Thoracic aorta (tissue), 2 donors: ENCODE measurements around the gene MDFIC2. TPM values are rescaled to one million over a fixed set of nuclear protein-coding genes. Genes with fewer than 3 reads are reported as not detected.
"Not testable (repeated sequence)": the region's sequence is repeated elsewhere in the genome, so short reads cannot be mapped to it uniquely, and the experiment has no call there.

Source experiments
- ATAC-seq: fragments of 150-250 bp; one replicate; pipeline ENCODE4 v1.8.0; 2017; ENCODE audit warnings: low read depth; ENCODE audit not compliant: insufficient number of reproducible peaks, low FRiP score
- DNase-seq: peaks from one replicate; pipeline ENCODE4 v3.0.0-alpha.2; 2020; ENCODE audit warnings: low spot score
- H3K27ac ChIP-seq, 2 donors: fragments of 200-600 bp; sonication (generic); 1 replicate in 1 of 2; 2 replicates in 1 of 2; pipeline ENCODE4 v1.5.1; 2016; ENCODE audit warnings: mild to moderate bottlenecking in 2 of 2, moderate library complexity in 2 of 2
- H3K27me3 ChIP-seq: fragments of 200-600 bp; sonication (generic); replicated peaks from 2 replicates; pipeline ENCODE4 v1.6.0; 2016; ENCODE audit warnings: mild to moderate bottlenecking; ENCODE audit not compliant: insufficient read depth
- H3K36me3 ChIP-seq: fragments of 200-600 bp; sonication (generic); one replicate; pipeline ENCODE4 v1.5.1; 2016
- H3K4me1 ChIP-seq, 2 donors: fragments of 200-600 bp; sonication (generic); 1 replicate in 1 of 2; 2 replicates in 1 of 2; pipeline versions ENCODE4 v1.5.1 to v1.6.0; 2016; ENCODE audit warnings: low read depth in 2 of 2, mild to moderate bottlenecking in 1 of 2; ENCODE audit not compliant: control insufficient read depth in 1 of 2
- H3K4me3 ChIP-seq: fragments of 200-600 bp; sonication (generic); 2 replicates; pipeline ENCODE4 v1.5.1; 2016; ENCODE audit warnings: mild to moderate bottlenecking
- H3K9me3 ChIP-seq: fragments of 200-600 bp; sonication (generic); 2 replicates; pipeline ENCODE4 v1.5.1; 2016
- CTCF ChIP-seq: fragments of 200-600 bp; sonication (generic); IDR thresholded peaks from one replicate; pipeline ENCODE4 v1.5.1; 2019; ENCODE audit warnings: antibody characterized with exemption
- total RNA-seq, 2 donors: library from RNA; depleted of rRNA; stranded (reverse); fragments of >200 nt; gene quantifications; one replicate each; pipeline versions ENCODE4 v1.1.0 to v1.2.3, GENCODE V29; 2016

The MDFIC2 gene
- total RNA-seq, 2 donors from 2014 or later, result not detected

GRCh38 chr3:70218471-70218870 is 94.0 kb downstream of the MDFIC2 start:
- no peaks in the 10 kb centered on the region for H3K36me3 ChIP-seq
- no peak overlapping the region for H3K4me3 ChIP-seq
- H3K27ac ChIP-seq, result no peak overlapping the region
- no peak for ATAC-seq
- no peaks in the 10 kb centered on the region for H3K4me1 ChIP-seq
- TF ChIP-seq CTCF, result no peak
- no peak for DNase-seq
- H3K27me3 ChIP-seq, result no peaks in the 10 kb centered on the region
- no peaks in the 10 kb centered on the region for H3K9me3 ChIP-seq

GRCh38 chr3:70211274-70211673 is 101.2 kb downstream of the MDFIC2 start:
- H3K9me3 ChIP-seq, H3K4me1 ChIP-seq, H3K27me3 ChIP-seq, H3K4me3 ChIP-seq, H3K27ac ChIP-seq, ATAC-seq, DNase-seq, H3K36me3 ChIP-seq: not testable (repeated sequence)

- ATAC-seq (no peak), DNase-seq (no peak)
- H3K27ac ChIP-seq, result no peak overlapping the region
- no peak overlapping the region for H3K4me3 ChIP-seq
- no peaks in the 10 kb centered on the region for H3K9me3 ChIP-seq
- no peak for TF ChIP-seq CTCF
- peaks cover 0 to 8% of the 10 kb centered on the region in 2 donors for H3K4me1 ChIP-seq
- no peaks in the 10 kb centered on the region for H3K27me3 ChIP-seq
- H3K36me3 ChIP-seq, result no peaks in the 10 kb centered on the region
Measured at GRCh38 chr3:70201975-70202374, 110.5 kb downstream of the MDFIC2 start.

- H3K9me3 ChIP-seq, result no peaks in the 10 kb centered on the region
- DNase-seq, result no peak
- no peaks in the 10 kb centered on the region for H3K36me3 ChIP-seq
- no peaks in the 10 kb centered on the region for H3K27me3 ChIP-seq
- H3K27ac ChIP-seq, result no peak overlapping the region
- no peak overlapping the region for H3K4me3 ChIP-seq
- TF ChIP-seq CTCF, result no peak
- no peak for ATAC-seq
- no peaks in the 10 kb centered on the region for H3K4me1 ChIP-seq
Measured at GRCh38 chr3:70189884-70190473, 122.5 kb downstream of the MDFIC2 start.

- Histone ChIP-seq H3K36me3 (no peaks in the 10 kb centered on the region), H3K4me3 (no peak overlapping the region), H3K27ac (no peak overlapping the region), H3K27me3 (no peaks in the 10 kb centered on the region), H3K9me3 (no peaks in the 10 kb centered on the region), H3K4me1 (no peaks in the 10 kb centered on the region)
- DNase-seq, result no peak
- TF ChIP-seq CTCF, result no peak
- no peak for ATAC-seq
Measured at GRCh38 chr3:70186221-70186620, 126.2 kb downstream of the MDFIC2 start.

- DNase-seq (no peak), ATAC-seq (no peak)
- Histone ChIP-seq H3K27ac (no peak overlapping the region), H3K27me3 (no peaks in the 10 kb centered on the region), H3K4me3 (no peak overlapping the region), H3K36me3 (no peaks in the 10 kb centered on the region), H3K9me3 (no peaks in the 10 kb centered on the region), H3K4me1 (no peaks in the 10 kb centered on the region)
- no peak for TF ChIP-seq CTCF
Measured at GRCh38 chr3:70185661-70186060, 126.8 kb downstream of the MDFIC2 start.
